ENCODE measurements around the gene HLA-DOA.

- TF ChIP-seq CTCF (IDR thresholded peaks at IDR 0.05; ENCODE audit: low read depth, low read length) (no peak), EZH2phosphoT487 (IDR thresholded peaks at IDR 0.05; ENCODE audit: low read depth) (no peak)
Observed at GRCh38 chr6:32977272-32977952, 32.0 kb downstream of the HLA-DOA start.
